Lower leg skin (tissue), 3 donors: ENCODE results near the gene HERPUD1.

Source experiments
- CTCF ChIP-seq, 3 donors: fragments of 450-650 bp; IDR thresholded peaks; one replicate each; pipeline ENCODE4 v1.5.1; 2016; ENCODE audit warnings: antibody characterized with exemption in 3 of 3, mild to moderate bottlenecking in 3 of 3, moderate library complexity in 2 of 3
- POLR2A ChIP-seq, 2 donors: fragments of 450-650 bp; IDR thresholded peaks; one replicate each; pipeline ENCODE4 v1.6.1; 2016 to 2017; ENCODE audit warnings: antibody characterized with exemption in 2 of 2, mild to moderate bottlenecking in 1 of 2, moderate library complexity in 1 of 2

GRCh38 chr16:56988161-56988947 lies 56.4 kb downstream of the HERPUD1 start:
- TF ChIP-seq CTCF (IDR thresholded peaks at IDR 0.05) (no peak), POLR2A (IDR thresholded peaks at IDR 0.05) (no peak)
